22Rv1 (cell line): ENCODE data around the gene GPR160.

Experiments
- H3K27ac ChIP-seq: fragments of 450-650 bp; 2 replicates; pipeline ENCODE4 v1.5.1; 2017
- ZFX ChIP-seq: fragments of 450-650 bp; IDR thresholded peaks from 2 replicates; pipeline ENCODE4 v1.6.1; 2017; ENCODE audit warnings: antibody characterized with exemption, borderline replicate concordance
- TF ChIP-seq, protein P1 (sequence below): fragments of 450-650 bp; IDR thresholded peaks from 2 replicates; pipeline ENCODE4 v1.5.1; 2017; ENCODE audit warnings: mild to moderate bottlenecking

GPR160 gene

DNA sequence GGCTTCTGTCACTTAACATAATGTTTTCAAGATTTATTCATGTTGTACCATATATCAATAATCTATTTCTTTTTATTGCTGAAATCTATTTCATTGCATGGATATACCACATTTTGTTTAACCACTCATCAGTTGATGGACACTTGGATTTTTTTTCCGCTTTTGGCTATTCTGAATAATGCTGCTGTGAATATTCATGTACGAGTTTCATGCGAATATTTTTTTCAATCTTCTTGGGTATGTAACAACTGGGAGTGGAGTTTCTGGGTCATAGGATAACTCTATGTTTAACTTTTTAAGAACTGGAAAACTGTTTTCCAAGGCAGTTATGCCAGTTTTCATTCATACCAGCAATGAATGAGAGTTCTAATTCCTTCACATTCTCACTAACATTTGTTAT lies 21.7 kb upstream of the GPR160 start:
- TF ChIP-seq, protein P1, sequence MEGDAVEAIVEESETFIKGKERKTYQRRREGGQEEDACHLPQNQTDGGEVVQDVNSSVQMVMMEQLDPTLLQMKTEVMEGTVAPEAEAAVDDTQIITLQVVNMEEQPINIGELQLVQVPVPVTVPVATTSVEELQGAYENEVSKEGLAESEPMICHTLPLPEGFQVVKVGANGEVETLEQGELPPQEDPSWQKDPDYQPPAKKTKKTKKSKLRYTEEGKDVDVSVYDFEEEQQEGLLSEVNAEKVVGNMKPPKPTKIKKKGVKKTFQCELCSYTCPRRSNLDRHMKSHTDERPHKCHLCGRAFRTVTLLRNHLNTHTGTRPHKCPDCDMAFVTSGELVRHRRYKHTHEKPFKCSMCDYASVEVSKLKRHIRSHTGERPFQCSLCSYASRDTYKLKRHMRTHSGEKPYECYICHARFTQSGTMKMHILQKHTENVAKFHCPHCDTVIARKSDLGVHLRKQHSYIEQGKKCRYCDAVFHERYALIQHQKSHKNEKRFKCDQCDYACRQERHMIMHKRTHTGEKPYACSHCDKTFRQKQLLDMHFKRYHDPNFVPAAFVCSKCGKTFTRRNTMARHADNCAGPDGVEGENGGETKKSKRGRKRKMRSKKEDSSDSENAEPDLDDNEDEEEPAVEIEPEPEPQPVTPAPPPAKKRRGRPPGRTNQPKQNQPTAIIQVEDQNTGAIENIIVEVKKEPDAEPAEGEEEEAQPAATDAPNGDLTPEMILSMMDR = no peak
- no peak for TF ChIP-seq ZFX
- H3K27ac ChIP-seq = no peak overlapping the region

DNA sequence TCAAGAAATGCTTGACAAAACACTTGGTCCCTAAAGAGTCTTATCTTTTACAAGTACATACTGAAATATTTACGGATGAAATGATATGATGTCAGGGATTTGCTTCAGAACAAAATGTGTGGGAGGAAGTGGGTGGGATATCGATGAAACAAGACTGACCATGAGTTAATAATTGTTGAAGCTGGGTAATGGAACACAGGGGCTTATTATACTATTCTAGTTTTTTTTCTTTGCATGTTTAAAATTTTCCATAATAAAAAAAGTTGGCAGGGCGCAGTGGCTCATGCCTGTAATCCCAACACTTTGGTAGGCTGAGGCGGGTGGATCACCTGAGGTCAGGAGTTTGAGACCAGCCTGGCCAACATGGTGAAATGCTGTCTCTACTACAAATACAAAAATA lies 18.5 kb upstream of the GPR160 start:
- H3K27ac ChIP-seq = peak overlapping the region; percentile 9; the same call in 1 of the 2 replicates

DNA sequence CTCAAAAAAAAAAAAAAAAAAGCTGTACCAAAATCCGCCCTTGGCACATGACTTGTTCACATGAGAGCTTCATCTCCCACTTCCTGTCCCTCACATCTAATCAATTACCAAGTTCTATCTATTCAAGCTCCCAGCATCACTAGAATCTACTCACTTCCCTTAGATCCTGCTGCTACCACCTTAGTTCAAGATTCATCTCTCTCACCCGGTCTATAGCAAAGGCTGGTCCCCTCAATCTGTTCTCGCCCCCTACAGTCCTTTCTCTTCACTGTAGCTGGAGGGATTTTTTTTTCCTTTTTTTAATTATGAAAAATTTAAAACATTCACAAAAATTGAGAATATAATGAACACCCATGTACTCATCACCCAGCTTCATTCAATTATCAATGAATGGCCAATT lies 16.7 kb upstream of the GPR160 start:
- TF ChIP-seq ZFX = no peak
- TF ChIP-seq, protein P1 = no peak
- H3K27ac ChIP-seq = no peak overlapping the region

GRCh38 chr3:170022336-170022735 lies 15.5 kb upstream of the GPR160 start:
- H3K27ac ChIP-seq = no peak overlapping the region
- TF ChIP-seq ZFX = no peak
- TF ChIP-seq, protein P1 = no peak

- TF ChIP-seq ZFX = no peak
- TF ChIP-seq, protein P1 = no peak
- no peak overlapping the region for H3K27ac ChIP-seq
Observed at GRCh38 chr3:170023165-170023564, 14.6 kb upstream of the GPR160 start.

DNA sequence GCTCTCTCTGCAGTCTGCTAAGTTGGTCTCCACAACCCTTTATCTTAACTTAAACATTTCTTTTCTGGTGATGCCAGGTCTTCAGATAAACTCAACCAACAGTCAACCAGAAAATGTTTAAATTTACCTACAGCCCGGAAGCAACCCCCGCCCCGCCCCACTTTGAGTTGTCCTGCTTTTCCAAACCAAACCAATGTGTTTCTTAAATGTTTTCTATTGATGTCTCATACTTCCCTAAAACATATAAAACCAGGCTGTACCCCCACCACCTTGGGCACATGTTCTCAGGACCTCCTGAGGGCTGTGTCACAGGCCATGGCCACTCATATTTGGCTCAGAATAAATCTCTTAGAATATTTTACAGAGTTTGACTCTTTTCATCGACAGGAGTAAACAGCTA lies 13.2 kb upstream of the GPR160 start:
- no peak overlapping the region for H3K27ac ChIP-seq
- no peak for TF ChIP-seq ZFX
- TF ChIP-seq, protein P1 = no peak

DNA sequence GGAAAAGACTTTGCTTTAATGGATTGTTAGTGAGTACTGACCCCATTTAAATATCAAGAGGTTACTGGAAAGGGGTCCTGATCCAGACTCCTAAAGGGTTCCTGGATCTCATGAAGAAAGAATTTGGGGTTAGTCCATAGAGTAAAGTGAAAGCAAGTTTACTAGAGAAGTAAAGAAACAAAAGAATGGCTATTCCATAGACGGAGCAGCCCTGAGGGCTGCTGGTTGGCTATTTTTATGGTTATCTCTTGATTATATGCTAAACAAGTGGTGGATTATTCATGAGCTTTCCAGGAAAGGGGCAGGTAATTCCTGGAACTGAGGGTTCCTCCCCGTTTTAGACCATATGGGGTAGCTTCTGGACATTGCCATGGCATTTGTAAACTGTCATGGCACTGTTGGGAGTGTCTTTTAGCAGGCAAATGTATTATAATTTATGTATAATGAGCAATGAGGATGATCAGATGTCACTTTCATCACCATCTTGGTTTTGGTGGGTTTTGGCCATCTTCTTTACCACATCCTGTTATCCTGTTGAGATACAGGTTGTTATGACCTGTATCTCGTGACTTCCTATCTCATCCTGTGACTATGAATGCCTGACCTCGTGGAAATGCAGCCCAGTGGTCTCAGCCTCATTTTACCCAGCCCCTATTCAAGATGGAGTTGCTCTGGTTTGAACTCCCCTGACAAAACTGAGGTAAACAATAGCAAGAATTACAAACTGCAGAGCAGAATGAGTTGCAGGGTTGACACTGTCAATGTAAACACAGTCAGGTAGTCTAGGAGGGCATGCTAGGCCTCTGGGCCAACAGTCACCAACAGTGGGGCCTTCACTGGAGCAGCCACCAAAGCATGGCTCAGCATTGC lies 10.3 kb upstream of the GPR160 start:
- H3K27ac ChIP-seq = no peak overlapping the region

More for the DNA sequence above, 10.3 kb upstream of the GPR160 start:
- TF ChIP-seq ZFX = no peak
- TF ChIP-seq, protein P1 = no peak
